Renal cortical epithelial cell (primary cell): ENCODE measurements around the gene MPIG6B. TPM values are rescaled to one million over a fixed set of nuclear protein-coding genes. Genes with fewer than 3 reads are reported as not detected.
"Not testable (repeated sequence)": the region's sequence is repeated elsewhere in the genome, so short reads cannot be mapped to it uniquely, and the experiment has no call there.

Experiments
- DNase-seq: peaks from one replicate; pipeline ENCODE4 v3.0.0-alpha.2; 2011; ENCODE audit warnings: low read depth
- total RNA-seq: library from RNA; depleted of rRNA; stranded (reverse); fragments of >200 nt; gene quantifications from 2 replicates; pipeline ENCODE4 v1.2.3, GENCODE V29; 2014

MPIG6B gene
- total RNA-seq, 1 donor from 2014 or later = not detected

- no peak for DNase-seq
Measured at GRCh38 chr6:31700740-31701401, 22.3 kb upstream of the MPIG6B start.

GRCh38 chr6:31701666-31702404, 21.3 kb upstream of the MPIG6B start:
- no peak for DNase-seq

GRCh38 chr6:31702405-31702818, 20.8 kb upstream of the MPIG6B start:
- no peak for DNase-seq

GRCh38 chr6:31702819-31703716, 20.1 kb upstream of the MPIG6B start, which contains the start of gene ABHD16A:
Gene ABHD16A (minus strand): TSS chr6:31703324. CDS start chr6:31703281, 43 bp downstream.
- peak; percentile 96 for DNase-seq

- DNase-seq = no peak
Measured at GRCh38 chr6:31705931-31706330, 17.2 kb upstream of the MPIG6B start.

- DNase-seq = no peak
Measured at GRCh38 chr6:31706599-31706998, 16.6 kb upstream of the MPIG6B start, which contains the start of gene LY6G6F. Gene LY6G6F (plus strand): TSS chr6:31706866. CDS start chr6:31706907, 41 bp downstream.

GRCh38 chr6:31707701-31708100, 15.5 kb upstream of the MPIG6B start:
- no peak for DNase-seq

- DNase-seq = no peak
Measured at GRCh38 chr6:31708224-31708623, 14.9 kb upstream of the MPIG6B start.

GRCh38 chr6:31709157-31709556, 14.0 kb upstream of the MPIG6B start:
- DNase-seq = not testable (repeated sequence)

- no peak for DNase-seq
Measured at GRCh38 chr6:31710523-31711219, 12.5 kb upstream of the MPIG6B start.

GRCh38 chr6:31711233-31711632, 11.9 kb upstream of the MPIG6B start:
- no peak for DNase-seq

- no peak for DNase-seq
Measured at GRCh38 chr6:31712296-31712695, 10.9 kb upstream of the MPIG6B start.

- no peak for DNase-seq
Measured at GRCh38 chr6:31713465-31713864, 9.7 kb upstream of the MPIG6B start.

GRCh38 chr6:31713991-31714684, 9.0 kb upstream of the MPIG6B start:
- no peak for DNase-seq

GRCh38 chr6:31715022-31715958, 7.9 kb upstream of the MPIG6B start, which contains the start of gene LY6G6D:
Gene LY6G6D (plus strand): TSS chr6:31715348. CDS start chr6:31715356, 8 bp downstream.
- no peak for DNase-seq

- no peak for DNase-seq
Measured at GRCh38 chr6:31717499-31718222, 5.5 kb upstream of the MPIG6B start.

GRCh38 chr6:31718265-31718664, 4.9 kb upstream of the MPIG6B start:
- DNase-seq = no peak

- DNase-seq = no peak
Measured at GRCh38 chr6:31719001-31719400, 4.2 kb upstream of the MPIG6B start.

GRCh38 chr6:31720196-31720770, 2.9 kb upstream of the MPIG6B start:
- DNase-seq = no peak
